Activated naive CD8-positive, alpha-beta T cell treated with anti-CD3 and anti-CD28 coated beads for 36 hours (primary cell): ENCODE data around the gene RYR2. TPM values are rescaled to one million over a fixed set of nuclear protein-coding genes. Genes with fewer than 3 reads are reported as not detected.
"Not testable (repeated sequence)": the region's sequence is repeated elsewhere in the genome, so short reads cannot be mapped to it uniquely, and the experiment has no call there.

ENCODE experiments used
- DNase-seq: peaks from one replicate; pipeline ENCODE4 v3.0.0; 2021
- H3K27ac Mint-ChIP-seq: one replicate; pipeline ENCODE4 v1.8.0; 2022; ENCODE audit warnings: mild to moderate bottlenecking, moderate library complexity, mixed read lengths
- H3K27me3 Mint-ChIP-seq: one replicate; pipeline ENCODE4 v1.8.0; 2022; ENCODE audit warnings: mild to moderate bottlenecking, mixed read lengths
- H3K36me3 Mint-ChIP-seq: one replicate; pipeline ENCODE4 v1.8.0; 2021; ENCODE audit warnings: mild to moderate bottlenecking, mixed read lengths
- H3K4me1 Mint-ChIP-seq: one replicate; pipeline ENCODE4 v1.8.0; 2021; ENCODE audit warnings: mixed read lengths
- H3K4me3 Mint-ChIP-seq: one replicate; pipeline ENCODE4 v1.8.0; 2022; ENCODE audit warnings: mild to moderate bottlenecking, moderate library complexity, mixed read lengths
- H3K9me3 Mint-ChIP-seq: one replicate; pipeline ENCODE4 v1.8.0; 2022; ENCODE audit warnings: mixed read lengths
- total RNA-seq, 2 experiments: library from RNA; stranded (reverse); gene quantifications; one replicate each; pipeline ENCODE4 v1.2.3, GENCODE V29; 2021

RYR2 gene
- total RNA-seq, 2 experiments from 2014 or later, result not detected

DNA sequence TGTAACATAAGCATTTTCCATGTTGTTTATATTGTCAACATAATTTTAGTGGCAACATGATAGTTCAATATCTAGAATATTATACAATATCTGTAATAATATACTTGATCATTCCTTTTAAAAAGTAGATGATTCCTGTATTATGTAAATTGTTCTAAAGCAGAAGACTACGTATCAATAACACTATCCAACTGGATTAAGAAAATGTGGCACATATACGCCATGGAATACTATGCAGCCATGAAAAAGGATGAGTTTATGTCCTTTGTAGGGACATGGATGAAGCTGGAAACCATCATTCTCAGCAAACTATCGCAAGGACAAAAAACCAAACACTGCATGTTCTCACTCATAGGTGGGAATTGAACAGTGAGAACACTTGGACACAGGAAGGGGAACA, 329.5 kb downstream of the RYR2 start:
- H3K27me3 Mint-ChIP-seq, H3K4me1 Mint-ChIP-seq, H3K4me3 Mint-ChIP-seq, H3K27ac Mint-ChIP-seq, DNase-seq, H3K36me3 Mint-ChIP-seq, H3K9me3 Mint-ChIP-seq: not testable (repeated sequence)

DNA sequence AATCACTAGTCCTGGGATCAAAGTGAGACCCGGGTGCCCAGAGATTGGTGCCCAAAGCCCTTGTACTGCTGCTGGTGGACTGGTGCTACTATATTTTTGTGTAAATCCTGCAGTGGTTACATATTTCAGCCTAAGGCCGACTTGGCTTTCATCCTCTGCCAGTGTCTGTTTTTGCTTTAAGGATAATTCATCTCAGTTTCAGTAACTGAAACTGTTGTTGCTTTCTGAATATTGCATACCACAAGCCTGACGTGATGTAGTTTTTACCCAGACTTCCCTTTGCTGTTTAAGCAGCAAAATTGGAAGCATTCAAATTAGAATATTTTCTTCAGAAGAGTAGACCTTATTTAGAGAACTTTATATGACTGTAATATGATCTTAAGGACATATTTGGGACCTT, 341.8 kb downstream of the RYR2 start:
- no peaks in the 10 kb centered on the region for H3K9me3 Mint-ChIP-seq
- no peak overlapping the region for H3K27ac Mint-ChIP-seq
- no peak overlapping the region for H3K4me3 Mint-ChIP-seq
- H3K27me3 Mint-ChIP-seq, result peaks cover 6% of the 10 kb centered on the region
- H3K4me1 Mint-ChIP-seq, result no peaks in the 10 kb centered on the region
- H3K36me3 Mint-ChIP-seq, result no peaks in the 10 kb centered on the region
- no peak for DNase-seq

DNA sequence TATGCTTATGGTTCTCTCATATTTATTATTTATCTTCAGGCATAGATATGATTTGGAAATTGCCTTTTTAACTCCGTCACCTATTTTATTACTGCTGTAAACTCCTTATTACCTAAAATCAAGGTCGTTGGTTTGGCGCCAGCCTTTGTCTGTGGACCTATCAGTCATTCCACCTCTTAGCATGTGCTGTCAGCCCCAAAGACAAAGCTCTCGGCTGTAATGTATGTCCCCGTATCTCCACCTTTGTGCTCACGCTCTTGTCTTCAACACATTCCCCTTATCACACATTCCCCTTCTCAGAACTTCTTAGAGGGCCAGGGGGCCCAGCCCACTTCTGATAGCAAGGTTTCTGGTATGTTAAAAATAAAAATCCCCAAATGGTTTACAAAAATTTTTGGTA, 342.2 kb downstream of the RYR2 start:
- peaks cover 7% of the 10 kb centered on the region for H3K27me3 Mint-ChIP-seq
- no peaks in the 10 kb centered on the region for H3K36me3 Mint-ChIP-seq
- H3K9me3 Mint-ChIP-seq, result no peaks in the 10 kb centered on the region
- no peak overlapping the region for H3K4me3 Mint-ChIP-seq
- no peak for DNase-seq
- no peak overlapping the region for H3K27ac Mint-ChIP-seq
- no peaks in the 10 kb centered on the region for H3K4me1 Mint-ChIP-seq

DNA sequence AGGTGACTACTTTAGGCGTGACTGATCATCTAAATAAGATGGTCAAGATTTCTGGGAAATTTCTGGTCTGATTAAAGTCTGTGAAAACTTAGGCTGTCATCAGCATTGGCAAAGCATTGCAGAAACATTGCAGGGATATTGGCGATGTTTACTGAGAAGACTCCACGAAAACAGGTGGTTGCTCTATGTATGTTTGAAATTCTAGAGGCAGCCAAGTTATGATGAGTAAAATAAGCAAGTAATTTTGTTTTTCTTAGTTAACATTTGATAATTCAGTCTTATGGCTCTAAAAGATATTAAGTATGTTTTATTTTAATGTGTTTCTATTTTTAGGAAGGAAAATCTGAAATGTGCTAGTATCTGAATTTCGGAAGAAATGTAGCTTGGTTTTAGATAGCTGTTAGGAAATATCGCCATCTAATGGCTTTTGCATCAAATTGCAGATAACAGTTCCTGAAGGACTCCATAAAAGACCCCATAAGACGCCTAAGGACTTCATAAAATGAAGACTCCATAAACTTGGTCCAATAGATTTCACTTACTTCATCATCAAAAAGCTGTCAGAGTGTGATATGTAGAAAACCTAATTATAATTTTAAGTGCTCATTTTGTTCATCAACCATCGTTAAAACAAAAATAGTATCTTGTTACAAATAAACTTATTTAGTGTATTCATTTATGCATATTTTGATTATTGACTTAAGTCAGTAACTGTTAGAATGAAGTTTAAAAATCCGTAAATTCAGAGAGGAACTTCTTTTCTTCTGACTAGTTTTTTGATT, 344.6 kb downstream of the RYR2 start:
- H3K4me1 Mint-ChIP-seq, result no peaks in the 10 kb centered on the region
- no peak overlapping the region for H3K27ac Mint-ChIP-seq
- no peaks in the 10 kb centered on the region for H3K9me3 Mint-ChIP-seq
- DNase-seq, result no peak
- peaks cover 14% of the 10 kb centered on the region for H3K27me3 Mint-ChIP-seq
- no peaks in the 10 kb centered on the region for H3K36me3 Mint-ChIP-seq
- H3K4me3 Mint-ChIP-seq, result no peak overlapping the region

DNA sequence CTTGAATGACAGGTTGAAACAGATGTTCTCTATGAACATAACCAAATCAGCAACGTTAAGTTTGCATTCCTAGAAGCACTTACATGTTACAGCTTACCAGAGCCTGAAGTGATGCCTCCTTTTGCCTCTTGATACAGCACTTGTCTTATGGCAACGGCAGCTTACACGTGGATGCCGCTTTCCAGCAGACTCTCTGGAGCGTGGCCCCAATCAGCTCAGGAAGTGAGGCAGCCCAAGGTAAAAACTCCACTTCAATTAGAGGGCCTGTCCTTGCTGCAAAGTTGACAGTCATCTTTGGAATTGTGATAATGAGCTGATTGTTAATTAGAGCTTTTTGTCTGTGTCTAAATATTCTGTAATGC, 345.1 kb downstream of the RYR2 start:
- H3K36me3 Mint-ChIP-seq, result no peaks in the 10 kb centered on the region
- H3K27me3 Mint-ChIP-seq, result peaks cover 18% of the 10 kb centered on the region
- no peaks in the 10 kb centered on the region for H3K9me3 Mint-ChIP-seq
- no peak overlapping the region for H3K27ac Mint-ChIP-seq
- H3K4me1 Mint-ChIP-seq, result no peaks in the 10 kb centered on the region
- DNase-seq, result no peak
- H3K4me3 Mint-ChIP-seq, result no peak overlapping the region

DNA sequence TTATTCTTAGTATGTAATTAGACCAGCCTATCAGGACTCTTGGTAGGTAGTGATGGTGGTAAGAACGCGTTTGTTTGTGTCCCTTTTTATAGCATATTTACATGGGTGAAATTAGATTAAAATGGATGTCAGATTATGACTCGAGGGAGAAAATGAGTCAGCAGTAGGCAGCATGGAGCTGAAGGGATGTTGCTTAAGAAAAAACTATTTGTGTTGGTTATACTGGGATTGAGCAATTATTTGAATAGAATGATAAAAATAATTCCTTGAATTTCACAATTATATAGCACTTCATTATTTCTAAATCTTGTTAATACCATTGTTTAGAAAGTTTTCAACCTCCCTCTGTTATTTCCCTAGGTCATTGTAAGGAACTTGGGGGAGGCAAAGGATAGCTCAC, 348.8 kb downstream of the RYR2 start:
- Mint-ChIP-seq H3K9me3 (no peaks in the 10 kb centered on the region), H3K4me1 (no peaks in the 10 kb centered on the region), H3K27me3 (peaks cover 16% of the 10 kb centered on the region), H3K27ac (no peak overlapping the region), H3K36me3 (no peaks in the 10 kb centered on the region), H3K4me3 (no peak overlapping the region)
- DNase-seq, result no peak

DNA sequence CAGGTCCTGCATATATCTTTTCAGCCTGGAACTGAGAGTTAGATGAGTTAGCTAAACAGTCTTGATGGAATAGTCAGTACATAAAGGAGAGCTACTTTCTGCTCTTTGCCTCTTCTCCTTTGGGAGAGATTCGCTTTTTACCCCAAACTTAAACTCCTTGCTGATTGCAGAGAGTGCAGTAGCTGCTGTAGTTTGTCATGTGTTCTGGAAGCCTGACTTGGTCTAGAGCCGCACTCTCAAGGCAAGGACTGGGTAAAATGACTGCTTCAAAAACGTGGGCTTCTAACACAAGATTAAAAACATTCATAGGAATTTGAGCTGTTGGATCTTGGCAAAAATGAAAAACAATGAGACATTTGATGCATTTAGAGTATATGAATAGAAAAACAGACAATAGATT, 351.6 kb downstream of the RYR2 start:
- Mint-ChIP-seq H3K27ac (no peak overlapping the region), H3K4me1 (no peaks in the 10 kb centered on the region), H3K36me3 (no peaks in the 10 kb centered on the region), H3K4me3 (no peak overlapping the region), H3K27me3 (peaks cover 12% of the 10 kb centered on the region), H3K9me3 (peaks cover 5% of the 10 kb centered on the region)
- no peak for DNase-seq

DNA sequence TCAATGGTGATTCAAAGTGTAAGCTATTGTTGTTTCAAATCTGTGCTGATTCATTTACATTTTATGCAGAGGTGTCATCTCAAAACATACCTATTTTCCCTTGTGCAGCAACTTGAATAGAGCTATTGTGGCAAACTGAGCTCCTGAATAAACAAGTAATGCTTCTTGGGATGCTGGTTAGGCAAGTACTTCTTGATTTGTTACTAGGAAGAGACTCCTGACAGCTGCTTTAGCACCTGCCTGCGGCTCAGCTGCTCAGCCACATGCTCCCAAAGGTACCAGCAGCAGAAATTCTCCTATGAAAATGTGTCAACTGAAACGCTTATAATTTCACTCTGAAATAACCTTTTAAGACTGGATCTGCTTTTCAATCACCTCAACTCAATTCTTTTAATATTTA, 352.3 kb downstream of the RYR2 start:
- H3K36me3 Mint-ChIP-seq, result no peaks in the 10 kb centered on the region
- no peak overlapping the region for H3K4me3 Mint-ChIP-seq
- no peaks in the 10 kb centered on the region for H3K4me1 Mint-ChIP-seq
- no peak overlapping the region for H3K27ac Mint-ChIP-seq
- H3K27me3 Mint-ChIP-seq, result peaks cover 10% of the 10 kb centered on the region
- H3K9me3 Mint-ChIP-seq, result peaks cover 8% of the 10 kb centered on the region
- DNase-seq, result no peak

DNA sequence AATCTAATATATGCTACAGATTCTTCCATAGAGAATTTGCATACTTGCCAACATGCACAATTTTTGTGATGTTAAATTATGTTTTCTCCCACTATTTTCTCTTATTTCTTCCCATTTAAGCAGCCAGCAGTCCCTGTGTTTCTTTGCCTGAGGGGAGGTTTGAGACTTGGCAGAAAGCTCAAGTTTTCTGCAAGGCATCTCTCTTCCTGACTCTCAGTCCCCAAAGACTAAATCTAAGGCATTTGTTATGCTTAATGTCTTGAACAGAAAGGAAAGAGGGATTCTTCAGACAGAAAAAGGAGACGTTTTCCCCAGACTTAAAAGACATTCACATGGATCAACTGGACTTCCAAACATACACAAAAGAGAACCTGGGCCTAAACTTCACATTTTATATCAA, 354.4 kb downstream of the RYR2 start:
- no peaks in the 10 kb centered on the region for H3K36me3 Mint-ChIP-seq
- no peak overlapping the region for H3K27ac Mint-ChIP-seq
- peaks cover 14% of the 10 kb centered on the region for H3K9me3 Mint-ChIP-seq
- H3K4me1 Mint-ChIP-seq, result no peaks in the 10 kb centered on the region
- H3K4me3 Mint-ChIP-seq, result no peak overlapping the region
- H3K27me3 Mint-ChIP-seq, result peaks cover 5% of the 10 kb centered on the region
- DNase-seq, result no peak

DNA sequence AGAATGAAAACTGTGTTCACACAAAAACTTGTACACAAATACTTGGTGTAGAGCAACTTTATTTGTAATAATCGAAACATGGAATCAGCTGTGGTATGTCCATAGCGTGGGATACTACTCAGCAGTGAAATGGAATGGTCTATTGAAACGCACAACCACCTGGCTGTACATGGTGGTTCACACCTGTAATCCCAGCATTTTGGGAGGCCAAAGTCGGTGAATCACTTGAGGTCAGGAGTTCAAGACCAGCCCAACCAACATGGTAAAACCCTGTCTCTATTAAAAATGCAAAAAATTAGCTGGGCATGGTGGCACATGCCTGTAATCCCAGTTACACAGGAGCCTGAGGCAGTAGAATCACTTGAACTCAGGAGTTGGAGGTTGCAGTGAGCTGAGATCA, 356.8 kb downstream of the RYR2 start:
- H3K4me1 Mint-ChIP-seq, result no peaks in the 10 kb centered on the region
- DNase-seq, result no peak
- no peak overlapping the region for H3K27ac Mint-ChIP-seq
- H3K4me3 Mint-ChIP-seq, result no peak overlapping the region
- no peaks in the 10 kb centered on the region for H3K27me3 Mint-ChIP-seq
- no peaks in the 10 kb centered on the region for H3K36me3 Mint-ChIP-seq
- H3K9me3 Mint-ChIP-seq, result peaks cover 24% of the 10 kb centered on the region

DNA sequence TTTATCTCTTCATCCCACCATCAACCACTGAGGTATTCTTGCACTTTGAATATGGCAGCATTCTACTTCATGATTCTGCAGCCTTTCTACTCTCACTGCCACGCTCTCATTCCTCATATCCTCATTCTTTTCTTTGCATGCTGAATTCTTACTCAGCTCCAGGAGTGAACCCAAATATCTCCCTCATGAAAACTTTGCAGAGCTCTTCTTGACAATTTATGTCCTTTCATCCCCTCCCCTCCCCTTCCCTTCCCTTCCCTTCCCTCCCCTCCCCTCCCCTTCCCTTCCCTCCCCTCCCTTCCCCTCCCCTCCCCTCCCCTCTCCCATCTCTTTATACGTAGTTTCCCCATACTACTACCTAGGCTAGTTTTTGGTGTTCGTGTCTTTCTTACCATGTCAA, 363.9 kb downstream of the RYR2 start:
- Mint-ChIP-seq H3K27me3 (no peaks in the 10 kb centered on the region), H3K27ac (no peak overlapping the region), H3K36me3 (no peaks in the 10 kb centered on the region), H3K9me3 (peaks cover 11% of the 10 kb centered on the region), H3K4me3 (no peak overlapping the region), H3K4me1 (no peaks in the 10 kb centered on the region)
- DNase-seq, result no peak

DNA sequence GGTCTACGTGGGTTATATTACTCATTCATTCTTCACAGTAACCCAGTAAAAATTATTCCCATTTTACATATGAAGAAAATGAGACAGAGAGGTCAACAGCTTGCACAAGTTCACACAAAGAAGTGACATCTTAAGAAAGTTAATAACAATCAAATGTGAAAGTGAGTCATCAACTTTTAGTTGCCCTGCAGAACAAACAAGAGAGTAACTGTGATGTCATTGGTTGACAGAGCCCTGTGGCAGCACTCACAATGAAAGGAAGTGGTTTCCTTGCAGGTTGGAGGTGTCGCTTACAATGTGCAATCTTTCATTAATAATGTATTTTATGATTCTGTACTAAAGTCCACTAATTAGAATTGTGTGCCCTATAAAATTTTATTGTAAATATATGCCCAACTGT, 369.6 kb downstream of the RYR2 start:
- no peak overlapping the region for H3K4me3 Mint-ChIP-seq
- H3K36me3 Mint-ChIP-seq, result no peaks in the 10 kb centered on the region
- H3K4me1 Mint-ChIP-seq, result peaks cover 2% of the 10 kb centered on the region
- no peaks in the 10 kb centered on the region for H3K27me3 Mint-ChIP-seq
- DNase-seq, result no peak
- no peak overlapping the region for H3K27ac Mint-ChIP-seq
- H3K9me3 Mint-ChIP-seq, result no peaks in the 10 kb centered on the region

DNA sequence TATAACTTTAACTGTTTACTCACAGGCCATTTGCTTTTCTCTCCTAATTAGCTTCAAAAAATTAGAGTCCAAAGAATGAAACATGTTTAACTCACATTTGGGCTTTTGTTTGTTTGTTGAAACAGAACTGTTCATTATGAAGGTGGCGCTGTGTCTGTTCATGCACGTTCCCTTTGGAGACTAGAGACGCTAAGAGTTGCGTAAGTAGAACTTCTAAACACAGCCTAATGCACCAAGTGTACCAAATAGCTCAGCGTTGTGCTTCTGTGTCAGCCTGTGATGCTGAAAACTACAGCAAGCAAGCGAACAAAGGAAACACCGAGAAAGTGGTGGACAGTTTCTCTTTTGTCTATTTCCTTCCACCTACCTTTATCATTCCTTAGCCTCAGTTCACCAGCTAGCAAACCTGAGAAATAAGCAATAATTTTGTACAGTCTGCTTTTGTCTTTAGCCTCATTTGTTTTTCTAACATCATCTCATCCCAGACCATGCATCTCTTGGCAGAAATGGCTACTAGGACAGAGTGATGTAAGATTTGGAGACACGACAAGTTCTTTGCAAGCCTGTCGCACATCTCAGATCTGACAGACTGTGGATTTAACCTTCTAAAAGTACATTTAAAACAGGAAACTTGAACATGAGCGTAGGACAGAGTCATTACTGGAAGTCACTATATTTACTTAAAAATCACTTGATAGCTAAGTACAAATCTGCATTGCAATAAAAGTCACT, 375.1 kb downstream of the RYR2 start:
- Mint-ChIP-seq H3K36me3 (no peaks in the 10 kb centered on the region), H3K27me3 (no peaks in the 10 kb centered on the region), H3K4me3 (no peak overlapping the region), H3K4me1 (no peaks in the 10 kb centered on the region), H3K27ac (no peak overlapping the region), H3K9me3 (no peaks in the 10 kb centered on the region)
- no peak for DNase-seq

DNA sequence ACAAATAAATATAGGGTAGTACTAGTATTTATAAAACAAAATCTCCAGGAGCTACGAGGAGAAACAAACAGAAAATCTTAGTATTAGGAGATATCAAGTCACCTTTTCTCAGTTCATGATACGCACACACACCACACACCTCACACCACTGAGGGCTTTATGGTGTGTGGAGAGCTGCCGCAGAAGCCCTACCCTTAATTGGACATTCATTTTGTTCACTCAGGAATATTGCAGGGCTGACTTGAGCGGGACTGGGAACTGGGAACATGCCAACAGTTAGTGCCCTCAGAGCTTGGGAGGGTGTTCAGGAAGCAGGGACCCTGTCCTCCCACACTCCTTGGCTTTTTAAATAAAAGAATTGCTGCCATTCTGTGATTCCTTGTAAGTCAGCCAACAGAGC, 386.8 kb downstream of the RYR2 start:
- no peak for DNase-seq
- Mint-ChIP-seq H3K4me1 (no peaks in the 10 kb centered on the region), H3K4me3 (no peak overlapping the region), H3K27me3 (no peaks in the 10 kb centered on the region), H3K9me3 (no peaks in the 10 kb centered on the region), H3K36me3 (no peaks in the 10 kb centered on the region), H3K27ac (no peak overlapping the region)

DNA sequence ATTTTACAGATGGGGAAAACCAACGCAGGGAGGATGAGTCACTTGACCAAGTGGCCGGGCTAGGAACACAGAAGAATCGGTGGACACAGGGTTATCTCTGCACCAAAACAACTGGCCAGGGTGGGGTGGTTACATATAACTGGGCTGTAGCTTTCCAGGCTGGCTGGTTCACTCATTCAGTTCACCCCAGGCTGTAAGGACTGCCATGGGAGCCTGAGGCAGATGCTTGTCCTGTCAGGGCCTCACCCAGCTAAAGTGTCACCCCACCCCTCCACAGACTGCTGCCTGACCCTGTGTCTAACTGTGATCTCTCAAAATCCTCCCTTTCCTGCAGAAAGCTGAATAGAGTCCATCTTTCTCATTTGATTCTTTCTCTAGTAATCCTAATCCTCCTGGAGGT, 387.3 kb downstream of the RYR2 start:
- no peak overlapping the region for H3K27ac Mint-ChIP-seq
- DNase-seq, result no peak
- no peak overlapping the region for H3K4me3 Mint-ChIP-seq
- no peaks in the 10 kb centered on the region for H3K4me1 Mint-ChIP-seq
- H3K9me3 Mint-ChIP-seq, result no peaks in the 10 kb centered on the region
- H3K27me3 Mint-ChIP-seq, result no peaks in the 10 kb centered on the region
- no peaks in the 10 kb centered on the region for H3K36me3 Mint-ChIP-seq

DNA sequence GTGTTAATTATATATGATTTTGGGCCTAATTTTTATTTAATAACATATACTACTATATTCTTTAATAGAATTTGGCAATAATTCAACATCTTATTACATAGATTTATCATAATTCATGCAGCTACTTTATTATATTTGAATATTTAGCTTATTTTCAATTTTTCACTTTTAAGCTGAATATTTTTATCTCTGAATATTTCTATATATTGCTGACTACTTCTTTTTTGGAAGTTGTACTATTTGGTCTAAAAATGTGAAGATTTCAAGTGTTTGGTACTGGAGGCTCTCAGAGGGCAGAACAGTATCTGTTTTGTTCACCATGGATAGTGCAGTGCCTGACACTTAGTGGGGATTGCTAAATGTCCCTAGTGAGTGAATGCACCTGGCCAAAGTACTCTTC, 389.5 kb downstream of the RYR2 start:
- Mint-ChIP-seq H3K27ac (no peak overlapping the region), H3K27me3 (no peaks in the 10 kb centered on the region), H3K4me3 (no peak overlapping the region), H3K9me3 (no peaks in the 10 kb centered on the region), H3K4me1 (no peaks in the 10 kb centered on the region), H3K36me3 (no peaks in the 10 kb centered on the region)
- DNase-seq, result no peak
